SK-N-SH (cell line): Measurements from ENCODE around the gene WDR31. TPM values are rescaled to one million over a fixed set of nuclear protein-coding genes. Genes with fewer than 3 reads are reported as not detected.

Source experiments
- CTCF ChIA-PET: fragments of 300-600, 350-600 bp; formaldehyde crosslinking; extraction: SDS; loops from one replicate; lab custom pipeline; 2021; lab: Yijun Ruan, JAX
- POLR2A ChIA-PET: fragments of 350-600 bp; sonication (Branson Sonifier 250); formaldehyde crosslinking; extraction: SDS; loops from one replicate; lab custom pipeline; 2020; ENCODE audit warnings: antibody characterized with exemption, inconsistent platforms; lab: Yijun Ruan, JAX
- DNase-seq: peaks from one replicate; pipeline ENCODE4 v3.0.0; 2012
- H2AFZ ChIP-seq: fragments of 200-600 bp; sonication (generic); 2 replicates; pipeline ENCODE4 v1.8.1; 2016; ENCODE audit warnings: antibody characterized with exemption, mild to moderate bottlenecking, low read depth
- H3F3A ChIP-seq: fragments of 200-600 bp; sonication (generic); replicated peaks from 2 replicates; pipeline ENCODE3; 2016; ENCODE audit warnings: antibody characterized with exemption, mild to moderate bottlenecking; ENCODE audit not compliant: insufficient read depth
- H3K27ac ChIP-seq, 2 experiments: fragments of 200-500 bp in 1 of 2; fragments of 200-600 bp in 1 of 2; sonication (Bioruptor generic) in 1 of 2; sonication (generic), shearing (Covaris generic) in 1 of 2; 2 replicates each; pipeline versions ENCODE4 v1.5.1 to v1.6.1; 2014 to 2016; ENCODE audit warnings: low read depth in 2 of 2, inconsistent platforms in 1 of 2, low read length in 1 of 2, mild to moderate bottlenecking in 1 of 2, mixed read lengths in 1 of 2
- H3K27me3 ChIP-seq: fragments of 200-600 bp; sonication (generic), shearing (Covaris generic); 2 replicates; pipeline ENCODE4 v1.6.1; 2016; ENCODE audit warnings: mixed run types; ENCODE audit not compliant: insufficient read depth
- H3K36me3 ChIP-seq, 2 experiments: fragments of 200-500 bp in 1 of 2; fragments of 200-600 bp in 1 of 2; sonication (Bioruptor generic) in 1 of 2; sonication (generic) in 1 of 2; replicated peaks in 1 of 2; 2 replicates each; pipeline versions ENCODE3 to v1.5.1; 2014 to 2016; ENCODE audit warnings: low read length in 1 of 2, mild to moderate bottlenecking in 1 of 2; ENCODE audit not compliant: insufficient read depth in 2 of 2, control insufficient read depth in 1 of 2
- H3K4me1 ChIP-seq, 2 experiments: fragments of 200-500 bp in 1 of 2; fragments of 200-600 bp in 1 of 2; sonication (Bioruptor generic) in 1 of 2; sonication (generic), shearing (Covaris generic) in 1 of 2; 2 replicates each; pipeline versions ENCODE4 v1.5.1 to v1.6.1; 2014 to 2016; ENCODE audit warnings: low read depth in 1 of 2, low read length in 1 of 2, mixed run types in 1 of 2; ENCODE audit not compliant: insufficient read depth in 2 of 2, control insufficient read depth in 1 of 2
- H3K4me2 ChIP-seq: fragments of 200-600 bp; sonication (generic), shearing (Covaris generic); 2 replicates; pipeline ENCODE4 v1.6.1; 2017; ENCODE audit warnings: mixed run types
- H3K4me3 ChIP-seq, 2 experiments: fragments of 200-500 bp in 1 of 2; fragments of 200-600 bp in 1 of 2; sonication (Bioruptor generic) in 1 of 2; sonication (generic), shearing (Covaris generic) in 1 of 2; 2 replicates each; pipeline versions ENCODE4 v1.5.1 to v1.8.1; 2014 to 2016; ENCODE audit warnings: low read depth in 2 of 2, inconsistent platforms in 1 of 2, low read length in 1 of 2, mild to moderate bottlenecking in 1 of 2, mixed read lengths in 1 of 2, moderate library complexity in 1 of 2
- H3K79me2 ChIP-seq: fragments of 200-600 bp; sonication (generic); 2 replicates; pipeline ENCODE4 v1.8.1; 2017; ENCODE audit warnings: mild to moderate bottlenecking; ENCODE audit not compliant: insufficient read depth
- H3K9ac ChIP-seq: fragments of 200-600 bp; sonication (generic); 2 replicates; pipeline ENCODE4 v1.6.1; 2017; ENCODE audit warnings: mixed run types
- H3K9me2 ChIP-seq: fragments of 200-600 bp; sonication (generic); 2 replicates; pipeline ENCODE4 v1.6.1; 2017; ENCODE audit warnings: mixed run types
- H3K9me3 ChIP-seq: fragments of 200-600 bp; sonication (generic); 2 replicates; pipeline ENCODE4 v1.6.1; 2017; ENCODE audit warnings: mixed run types, mild to moderate bottlenecking, moderate library complexity
- H4K20me1 ChIP-seq: fragments of 200-600 bp; sonication (generic); 2 replicates; pipeline ENCODE4 v1.6.1; 2017; ENCODE audit warnings: mild to moderate bottlenecking, mixed run types; ENCODE audit not compliant: insufficient read depth
- EP300 ChIP-seq, 2 experiments: IDR thresholded peaks; 2 replicates each; pipeline versions ENCODE4 v1.4.0 to v1.6.1; 2012; ENCODE audit warnings: borderline replicate concordance in 1 of 2, low read depth in 1 of 2, low read length in 1 of 2
- FOSL2 ChIP-seq: IDR thresholded peaks from 2 replicates; pipeline ENCODE4 v1.4.0; 2012; ENCODE audit warnings: low read depth, mild to moderate bottlenecking, moderate library complexity, borderline replicate concordance
- FOXJ3 ChIP-seq: sonication (generic); formaldehyde crosslinking; IDR thresholded peaks from 2 replicates; pipeline ENCODE4 v1.5.1; 2020; ENCODE audit warnings: mild to moderate bottlenecking, missing genetic modification reagents
- FOXM1 ChIP-seq: IDR thresholded peaks from 2 replicates; pipeline ENCODE4 v1.4.0; 2012; ENCODE audit warnings: low read depth, mild to moderate bottlenecking
- GATA2 ChIP-seq: sonication (generic); formaldehyde crosslinking; IDR thresholded peaks from 2 replicates; pipeline ENCODE4 v1.5.0; 2020; ENCODE audit warnings: mild to moderate bottlenecking, missing genetic modification reagents
- JUND ChIP-seq: IDR thresholded peaks from 2 replicates; pipeline ENCODE4 v1.4.0; 2012
- NFIC ChIP-seq: IDR thresholded peaks from 2 replicates; pipeline ENCODE4 v1.4.0; 2012; ENCODE audit warnings: borderline replicate concordance
- POLR2AphosphoS5 ChIP-seq: IDR thresholded peaks from 2 replicates; pipeline ENCODE4 v1.6.1; 2012; ENCODE audit warnings: low read depth, low read length
- RFX5 ChIP-seq: IDR thresholded peaks from 2 replicates; pipeline ENCODE4 v1.6.1; 2012; ENCODE audit warnings: mild to moderate bottlenecking, improper control_type of control experiment, low read length
- SIN3A ChIP-seq: IDR thresholded peaks from 2 replicates; pipeline ENCODE4 v1.6.1; 2012; ENCODE audit warnings: low read depth, mild to moderate bottlenecking, low read length, moderate library complexity, borderline replicate concordance
- SMC3 ChIP-seq: IDR thresholded peaks from 2 replicates; pipeline ENCODE4 v1.6.1; 2012; ENCODE audit warnings: low read depth, low read length, improper control_type of control experiment
- TAF1 ChIP-seq: IDR thresholded peaks from 2 replicates; pipeline ENCODE4 v1.6.1; 2012; ENCODE audit warnings: low read depth, mild to moderate bottlenecking, low read length, moderate library complexity, borderline replicate concordance
- YY1 ChIP-seq: IDR thresholded peaks from 2 replicates; pipeline ENCODE4 v1.4.0; 2012; ENCODE audit warnings: low read depth, mild to moderate bottlenecking
- WGBS: methylation state at CpG from one replicate; pipeline ENCODE4 v1.1.6; 2017; ENCODE audit warnings: low lambda C conversion rate; 5-methylcytosine and 5-hydroxymethylcytosine counted together
- polyA plus RNA-seq, 3 experiments: library from polyadenylated mRNA; depleted of rRNA; stranded (reverse); fragments of >200 nt; gene quantifications; 2 replicates each; pipeline ENCODE4 v1.2.3, GENCODE V29; 2012
- TF ChIP-seq, protein P1 (sequence below): fragments of 150-350 bp; IDR thresholded peaks from 2 replicates; pipeline ENCODE4 v1.6.1; 2016; ENCODE audit warnings: mild to moderate bottlenecking, low read depth, low read length
- TF ChIP-seq, protein P2 (sequence below): fragments of 200-600 bp; sonication (generic); IDR thresholded peaks from 2 replicates; pipeline ENCODE4 v1.6.1; 2017; ENCODE audit warnings: antibody characterized with exemption, mild to moderate bottlenecking, moderate library complexity
- TF ChIP-seq, protein P3 (sequence below): fragments of 150-350 bp; IDR thresholded peaks from 2 replicates; pipeline ENCODE4 v1.6.1; 2017; ENCODE audit warnings: antibody characterized with exemption, low read length, low read depth, borderline replicate concordance
- TF ChIP-seq, protein P4 (sequence below): IDR thresholded peaks from 2 replicates; pipeline ENCODE4 v1.4.0; 2012; ENCODE audit warnings: low read depth, borderline replicate concordance

The WDR31 gene
- polyA plus RNA-seq, 1 of the 3 experiments (the other 2 are of a cell fraction) = 0.74 TPM

DNA sequence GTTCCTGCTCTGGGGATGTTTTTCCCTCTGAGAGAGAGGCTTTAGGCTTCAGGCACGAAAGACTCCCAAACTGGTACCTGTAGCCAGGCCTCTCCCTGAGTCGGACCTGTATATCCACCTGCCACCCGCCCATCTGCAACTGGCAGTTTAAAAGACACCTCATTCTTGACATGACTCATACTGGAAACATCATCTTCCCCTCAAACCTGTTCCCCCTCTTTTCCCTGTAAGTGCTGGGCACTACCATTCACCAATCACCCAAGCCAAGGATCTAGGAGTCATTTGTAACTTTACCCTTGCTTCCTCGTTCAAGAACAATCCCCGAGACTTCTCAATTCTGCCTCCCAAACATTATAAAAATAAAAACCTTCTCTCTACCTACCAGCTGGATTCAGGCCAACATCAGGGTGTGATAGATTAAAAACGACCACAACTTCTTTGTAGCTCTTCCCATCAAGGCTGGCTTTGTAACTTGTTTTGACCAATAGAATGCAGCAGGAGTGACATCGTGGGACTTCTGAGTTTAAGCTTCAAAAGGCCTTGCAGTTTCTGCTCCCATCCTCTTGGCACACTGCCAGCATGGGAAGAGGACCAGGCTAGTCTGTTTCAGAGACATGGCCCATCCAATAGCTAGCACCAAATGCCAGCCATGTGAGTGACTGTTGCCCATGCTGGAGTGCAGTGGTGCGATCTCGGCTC, 1.8 kb upstream of the WDR31 start:
- H3K27ac ChIP-seq = no peak overlapping the region
- no peaks in the 10 kb centered on the region for H3K36me3 ChIP-seq
- no peaks in the 10 kb centered on the region for H3K27me3 ChIP-seq
- no peak overlapping the region for H3K4me3 ChIP-seq
- no peak overlapping the region for H3K4me2 ChIP-seq
- peak; percentile 37 for DNase-seq
- 80% methylated on average over 9 of the region's 9 CpGs for WGBS
- no peaks in the 10 kb centered on the region for H3K9me2 ChIP-seq
- TF ChIP-seq EP300 (IDR thresholded peaks at IDR 0.05; ENCODE audit: borderline replicate concordance in 1 of 2, low read depth in 1 of 2, low read length in 1 of 2) = no peak
- TF ChIP-seq, protein P1, sequence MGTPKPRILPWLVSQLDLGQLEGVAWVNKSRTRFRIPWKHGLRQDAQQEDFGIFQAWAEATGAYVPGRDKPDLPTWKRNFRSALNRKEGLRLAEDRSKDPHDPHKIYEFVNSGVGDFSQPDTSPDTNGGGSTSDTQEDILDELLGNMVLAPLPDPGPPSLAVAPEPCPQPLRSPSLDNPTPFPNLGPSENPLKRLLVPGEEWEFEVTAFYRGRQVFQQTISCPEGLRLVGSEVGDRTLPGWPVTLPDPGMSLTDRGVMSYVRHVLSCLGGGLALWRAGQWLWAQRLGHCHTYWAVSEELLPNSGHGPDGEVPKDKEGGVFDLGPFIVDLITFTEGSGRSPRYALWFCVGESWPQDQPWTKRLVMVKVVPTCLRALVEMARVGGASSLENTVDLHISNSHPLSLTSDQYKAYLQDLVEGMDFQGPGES = no peak
- TF ChIP-seq, protein P2, sequence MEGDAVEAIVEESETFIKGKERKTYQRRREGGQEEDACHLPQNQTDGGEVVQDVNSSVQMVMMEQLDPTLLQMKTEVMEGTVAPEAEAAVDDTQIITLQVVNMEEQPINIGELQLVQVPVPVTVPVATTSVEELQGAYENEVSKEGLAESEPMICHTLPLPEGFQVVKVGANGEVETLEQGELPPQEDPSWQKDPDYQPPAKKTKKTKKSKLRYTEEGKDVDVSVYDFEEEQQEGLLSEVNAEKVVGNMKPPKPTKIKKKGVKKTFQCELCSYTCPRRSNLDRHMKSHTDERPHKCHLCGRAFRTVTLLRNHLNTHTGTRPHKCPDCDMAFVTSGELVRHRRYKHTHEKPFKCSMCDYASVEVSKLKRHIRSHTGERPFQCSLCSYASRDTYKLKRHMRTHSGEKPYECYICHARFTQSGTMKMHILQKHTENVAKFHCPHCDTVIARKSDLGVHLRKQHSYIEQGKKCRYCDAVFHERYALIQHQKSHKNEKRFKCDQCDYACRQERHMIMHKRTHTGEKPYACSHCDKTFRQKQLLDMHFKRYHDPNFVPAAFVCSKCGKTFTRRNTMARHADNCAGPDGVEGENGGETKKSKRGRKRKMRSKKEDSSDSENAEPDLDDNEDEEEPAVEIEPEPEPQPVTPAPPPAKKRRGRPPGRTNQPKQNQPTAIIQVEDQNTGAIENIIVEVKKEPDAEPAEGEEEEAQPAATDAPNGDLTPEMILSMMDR = no peak
- TF ChIP-seq TAF1 = no peak
- no peaks in the 10 kb centered on the region for H3K9me3 ChIP-seq
- H3F3A ChIP-seq = peaks cover 7% of the 10 kb centered on the region
- POLR2A ChIA-PET = interaction anchor here (0.8 kb wide), 1 partner anchor 61 kb away, joined by 3 read pairs; no protein-coding TSS in a partner anchor
- H3K79me2 ChIP-seq = peaks cover 4% of the 10 kb centered on the region; the same call in 1 of the 2 replicates
- no peak overlapping the region for H2AFZ ChIP-seq
- no peak overlapping the region for H3K9ac ChIP-seq
- no peaks in the 10 kb centered on the region for H4K20me1 ChIP-seq
- peaks cover 0 to 23% of the 10 kb centered on the region in 2 experiments; a peak in 3 of 4 replicates for H3K4me1 ChIP-seq
- CTCF ChIA-PET = interaction anchor here (1.2 kb wide), 1 partner anchor 65 kb away, joined by 3 read pairs; no protein-coding TSS in a partner anchor

DNA sequence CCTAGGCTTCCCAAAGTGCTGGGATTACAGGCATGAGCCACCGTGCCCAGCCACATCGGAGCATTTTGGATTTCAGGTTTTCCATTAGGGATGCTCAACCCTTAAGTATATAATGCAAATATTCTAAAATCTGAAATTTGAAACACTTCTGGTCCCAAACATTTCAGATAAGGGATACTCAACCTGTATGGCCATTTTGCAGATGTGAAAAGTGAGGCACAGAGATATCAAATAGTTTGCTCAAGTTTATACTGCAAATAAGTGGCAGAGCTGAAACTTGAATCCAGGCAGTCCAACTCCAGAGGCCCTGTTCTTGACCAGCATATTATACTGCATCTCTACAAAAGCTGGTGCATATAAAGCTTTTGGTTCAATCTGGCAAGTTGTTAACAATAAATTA, 2.4 kb downstream of the WDR31 start:
- Histone ChIP-seq H3K4me1 (peaks cover 0 to 9% of the 10 kb centered on the region in 2 experiments; a peak in 3 of 4 replicates), H3F3A (peaks cover 4% of the 10 kb centered on the region), H3K4me2 (no peak overlapping the region), H3K79me2 (peaks cover 4% of the 10 kb centered on the region; the same call in 1 of the 2 replicates), H3K27me3 (no peaks in the 10 kb centered on the region), H2AFZ (no peak overlapping the region), H3K9ac (no peak overlapping the region), H3K36me3 (no peaks in the 10 kb centered on the region), H3K9me3 (no peaks in the 10 kb centered on the region), H3K27ac (no peak overlapping the region), H3K9me2 (no peaks in the 10 kb centered on the region), H4K20me1 (no peaks in the 10 kb centered on the region), H3K4me3 (no peak overlapping the region)
- POLR2A ChIA-PET = interaction anchor here (0.6 kb wide), 1 partner anchor 406 kb away, joined by 3 read pairs; no protein-coding TSS in a partner anchor
- CTCF ChIA-PET = interaction anchor here (1.1 kb wide), 1 partner anchor 19 kb away, joined by 4 read pairs; no protein-coding TSS in a partner anchor
- no peak for TF ChIP-seq RFX5
- TF ChIP-seq SMC3 = no peak
- no peak for TF ChIP-seq JUND
- TF ChIP-seq FOXJ3 (CRISPR knock-in tag) = no peak
- no peak for TF ChIP-seq YY1
- TF ChIP-seq, protein P3, sequence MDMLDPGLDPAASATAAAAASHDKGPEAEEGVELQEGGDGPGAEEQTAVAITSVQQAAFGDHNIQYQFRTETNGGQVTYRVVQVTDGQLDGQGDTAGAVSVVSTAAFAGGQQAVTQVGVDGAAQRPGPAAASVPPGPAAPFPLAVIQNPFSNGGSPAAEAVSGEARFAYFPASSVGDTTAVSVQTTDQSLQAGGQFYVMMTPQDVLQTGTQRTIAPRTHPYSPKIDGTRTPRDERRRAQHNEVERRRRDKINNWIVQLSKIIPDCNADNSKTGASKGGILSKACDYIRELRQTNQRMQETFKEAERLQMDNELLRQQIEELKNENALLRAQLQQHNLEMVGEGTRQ = no peak
- TF ChIP-seq POLR2AphosphoS5 = no peak
- TF ChIP-seq TAF1 = no peak
- TF ChIP-seq, protein P1 = no peak
- no peak for TF ChIP-seq EP300 (IDR thresholded peaks at IDR 0.05; ENCODE audit: borderline replicate concordance in 1 of 2, low read depth in 1 of 2, low read length in 1 of 2)
- TF ChIP-seq SIN3A = no peak
- TF ChIP-seq, protein P4, sequence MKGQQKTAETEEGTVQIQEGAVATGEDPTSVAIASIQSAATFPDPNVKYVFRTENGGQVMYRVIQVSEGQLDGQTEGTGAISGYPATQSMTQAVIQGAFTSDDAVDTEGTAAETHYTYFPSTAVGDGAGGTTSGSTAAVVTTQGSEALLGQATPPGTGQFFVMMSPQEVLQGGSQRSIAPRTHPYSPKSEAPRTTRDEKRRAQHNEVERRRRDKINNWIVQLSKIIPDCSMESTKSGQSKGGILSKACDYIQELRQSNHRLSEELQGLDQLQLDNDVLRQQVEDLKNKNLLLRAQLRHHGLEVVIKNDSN = no peak
- no peak for TF ChIP-seq NFIC
- no peak for TF ChIP-seq GATA2 (CRISPR knock-in tag)
- TF ChIP-seq FOSL2 = no peak
- TF ChIP-seq FOXM1 = no peak
- 100% methylated on average over 2 of the region's 2 CpGs for WGBS
- no peak for DNase-seq
